ENCODE data around the gene ST6GALNAC5.
A peak's percentile ranks its signal among the peaks of the same experiment; 100 is the strongest.
"Not testable (repeated sequence)": the region's sequence is repeated elsewhere in the genome, so short reads cannot be mapped to it uniquely, and the experiment has no call there.

The ST6GALNAC5 gene

GRCh38 chr1:76957961-76958360 lies 90.7 kb downstream of the ST6GALNAC5 start:
- DNase-seq (ENCODE audit: low read depth): no peak
- TF ChIP-seq, protein P1, sequence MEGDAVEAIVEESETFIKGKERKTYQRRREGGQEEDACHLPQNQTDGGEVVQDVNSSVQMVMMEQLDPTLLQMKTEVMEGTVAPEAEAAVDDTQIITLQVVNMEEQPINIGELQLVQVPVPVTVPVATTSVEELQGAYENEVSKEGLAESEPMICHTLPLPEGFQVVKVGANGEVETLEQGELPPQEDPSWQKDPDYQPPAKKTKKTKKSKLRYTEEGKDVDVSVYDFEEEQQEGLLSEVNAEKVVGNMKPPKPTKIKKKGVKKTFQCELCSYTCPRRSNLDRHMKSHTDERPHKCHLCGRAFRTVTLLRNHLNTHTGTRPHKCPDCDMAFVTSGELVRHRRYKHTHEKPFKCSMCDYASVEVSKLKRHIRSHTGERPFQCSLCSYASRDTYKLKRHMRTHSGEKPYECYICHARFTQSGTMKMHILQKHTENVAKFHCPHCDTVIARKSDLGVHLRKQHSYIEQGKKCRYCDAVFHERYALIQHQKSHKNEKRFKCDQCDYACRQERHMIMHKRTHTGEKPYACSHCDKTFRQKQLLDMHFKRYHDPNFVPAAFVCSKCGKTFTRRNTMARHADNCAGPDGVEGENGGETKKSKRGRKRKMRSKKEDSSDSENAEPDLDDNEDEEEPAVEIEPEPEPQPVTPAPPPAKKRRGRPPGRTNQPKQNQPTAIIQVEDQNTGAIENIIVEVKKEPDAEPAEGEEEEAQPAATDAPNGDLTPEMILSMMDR (conservative IDR thresholded peaks at IDR 0.05; ENCODE audit: control insufficient read depth, insufficient read depth, low read depth, low read length): no peak
- H3K4me3 ChIP-seq (ENCODE audit: control insufficient read depth, low read depth, low read length): no peak overlapping the region

- TF ChIP-seq, protein P1 (conservative IDR thresholded peaks at IDR 0.05; ENCODE audit: control insufficient read depth, insufficient read depth, low read depth, low read length): no peak
- no peak overlapping the region for H3K4me3 ChIP-seq (ENCODE audit: control insufficient read depth, low read depth, low read length)
- DNase-seq (ENCODE audit: low read depth): no peak
Measured at GRCh38 chr1:76958828-76959227, 91.5 kb downstream of the ST6GALNAC5 start.

DNA sequence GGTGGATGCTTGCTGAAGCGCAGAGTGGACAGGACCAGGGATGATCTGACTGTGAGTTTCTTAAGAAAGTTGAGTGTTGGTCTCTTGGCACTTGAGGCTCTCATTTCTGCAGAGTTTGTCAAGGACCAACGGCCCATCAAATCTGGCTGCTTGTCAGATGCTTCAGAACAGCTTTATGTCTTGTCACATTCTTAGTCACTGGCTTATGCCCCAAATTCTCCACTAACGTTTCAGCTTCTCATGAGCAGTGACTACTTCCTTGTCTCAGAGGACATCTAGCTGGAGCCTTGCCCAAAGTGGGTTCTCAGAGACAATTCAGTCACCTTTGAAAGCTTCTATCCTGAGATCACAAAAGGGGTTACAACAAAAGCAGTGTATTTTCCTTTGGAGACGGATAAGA lies 92.3 kb downstream of the ST6GALNAC5 start:
- DNase-seq (ENCODE audit: low read depth): peak; percentile 54
- H3K4me3 ChIP-seq (ENCODE audit: control insufficient read depth, low read depth, low read length): no peak overlapping the region
- TF ChIP-seq, protein P1 (conservative IDR thresholded peaks at IDR 0.05; ENCODE audit: control insufficient read depth, insufficient read depth, low read depth, low read length): no peak

DNA sequence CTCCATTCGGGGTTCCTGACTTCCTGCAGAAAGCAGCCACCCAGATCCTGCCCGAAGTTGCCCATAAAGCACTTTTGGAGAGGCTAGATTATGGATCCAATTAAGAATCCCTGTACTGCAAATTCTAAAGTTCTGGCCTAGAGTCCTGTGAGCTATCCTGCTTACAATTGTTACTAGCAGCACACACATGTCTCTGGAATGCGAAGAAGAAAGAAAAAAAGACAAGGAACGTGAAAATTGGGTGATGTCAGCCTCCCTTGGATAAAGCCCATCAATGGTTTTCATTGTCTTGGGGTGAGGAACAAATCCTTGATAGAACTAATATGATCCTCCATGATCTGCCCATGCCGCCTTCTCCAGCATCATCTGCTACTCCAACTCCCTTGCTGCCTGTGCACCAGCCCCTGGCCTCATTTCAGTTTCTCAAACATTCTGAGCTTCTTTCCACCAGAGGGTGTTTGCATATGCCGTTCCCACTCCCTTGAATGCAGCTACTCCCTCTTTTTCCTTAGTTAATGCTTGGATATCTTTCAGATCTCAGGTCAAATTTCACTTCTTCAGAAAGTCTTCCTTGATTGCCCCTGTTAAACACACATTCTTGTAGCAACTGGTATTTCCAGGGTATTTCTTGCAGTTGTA lies 94.0 kb downstream of the ST6GALNAC5 start:
- TF ChIP-seq, protein P1 (conservative IDR thresholded peaks at IDR 0.05; ENCODE audit: control insufficient read depth, insufficient read depth, low read depth, low read length): no peak
- H3K4me3 ChIP-seq (ENCODE audit: control insufficient read depth, low read depth, low read length): no peak overlapping the region
- peak; percentile 39 for DNase-seq (ENCODE audit: low read depth)

DNA sequence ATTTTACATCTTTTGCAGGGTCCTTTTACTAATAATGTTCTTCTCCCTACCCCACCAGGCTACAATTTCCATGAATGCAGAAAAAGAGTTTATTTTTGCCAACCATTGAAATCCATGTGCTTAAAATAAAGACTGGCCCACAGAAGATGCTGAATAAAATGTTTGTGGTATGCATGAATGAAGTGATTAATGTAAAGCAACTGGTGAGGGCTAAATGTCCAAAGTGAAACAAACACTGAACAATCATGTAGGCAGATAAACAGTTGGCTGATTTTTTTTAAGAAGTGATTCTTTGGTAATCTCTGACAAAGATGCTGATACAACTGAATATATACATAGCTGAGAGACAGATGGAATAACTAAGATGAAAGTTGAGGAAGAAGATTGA lies 94.5 kb downstream of the ST6GALNAC5 start:
- TF ChIP-seq, protein P1 (conservative IDR thresholded peaks at IDR 0.05; ENCODE audit: control insufficient read depth, insufficient read depth, low read depth, low read length): no peak
- no peak overlapping the region for H3K4me3 ChIP-seq (ENCODE audit: control insufficient read depth, low read depth, low read length)
- no peak for DNase-seq (ENCODE audit: low read depth)

GRCh38 chr1:76981267-76981666 lies 114.0 kb downstream of the ST6GALNAC5 start:
- H3K4me3 ChIP-seq (ENCODE audit: control insufficient read depth, low read depth, low read length); DNase-seq (ENCODE audit: low read depth): not testable (repeated sequence)

- no peak overlapping the region for H3K4me3 ChIP-seq (ENCODE audit: control insufficient read depth, low read depth, low read length)
- TF ChIP-seq, protein P1 (conservative IDR thresholded peaks at IDR 0.05; ENCODE audit: control insufficient read depth, insufficient read depth, low read depth, low read length): no peak
- DNase-seq (ENCODE audit: low read depth): no peak
Measured at GRCh38 chr1:76989976-76990375, 122.7 kb downstream of the ST6GALNAC5 start.
